AG04450 (cell line): Measurements from ENCODE around the gene D2HGDH. TPM values are rescaled to one million over a fixed set of nuclear protein-coding genes. Genes with fewer than 3 reads are reported as not detected.

Source experiments
- CTCF ChIA-PET: fragments of 300-600, 350-600 bp; formaldehyde crosslinking; extraction: SDS; loops from one replicate; lab custom pipeline; 2022; ENCODE audit warnings: antibody characterized with exemption, inconsistent platforms; lab: Charles Lee
- POLR2A ChIA-PET: fragments of 350-600 bp; formaldehyde crosslinking; extraction: SDS; loops from one replicate; lab custom pipeline; 2021; ENCODE audit warnings: antibody characterized with exemption, inconsistent platforms; lab: Yijun Ruan, JAX
- DNase-seq: peaks from one replicate; pipeline ENCODE4 v3.0.0-alpha.2; 2011; ENCODE audit warnings: low read depth, low spot score
- H3K27ac ChIP-seq: one replicate; pipeline ENCODE4 v1.5.1; 2012; ENCODE audit warnings: low read depth, low read length, control low read depth
- H3K27me3 ChIP-seq: one replicate; pipeline ENCODE4 v1.6.0; 2012; ENCODE audit warnings: low read length; ENCODE audit not compliant: control insufficient read depth, insufficient read depth
- H3K4me3 ChIP-seq: 2 replicates; pipeline ENCODE4 v1.5.1; 2011; ENCODE audit warnings: mild to moderate bottlenecking, low read depth, low read length, control low read depth
- H3K9me3 ChIP-seq: 2 replicates; pipeline ENCODE4 v1.5.1; 2012; ENCODE audit warnings: low read length; ENCODE audit not compliant: control insufficient read depth, insufficient read depth
- polyA plus RNA-seq: library from polyadenylated mRNA; depleted of rRNA; stranded (reverse); fragments of >200 nt; gene quantifications from 2 replicates; pipeline ENCODE4 v1.2.3, GENCODE V29; 2011
- TF ChIP-seq, protein P1 (sequence below): IDR thresholded peaks from 2 replicates; pipeline ENCODE4 v1.5.1; 2011; ENCODE audit warnings: low read depth, low read length, control low read depth, inconsistent platforms

Gene D2HGDH
- polyA plus RNA-seq, 1 experiment, result 7.3 TPM

DNA sequence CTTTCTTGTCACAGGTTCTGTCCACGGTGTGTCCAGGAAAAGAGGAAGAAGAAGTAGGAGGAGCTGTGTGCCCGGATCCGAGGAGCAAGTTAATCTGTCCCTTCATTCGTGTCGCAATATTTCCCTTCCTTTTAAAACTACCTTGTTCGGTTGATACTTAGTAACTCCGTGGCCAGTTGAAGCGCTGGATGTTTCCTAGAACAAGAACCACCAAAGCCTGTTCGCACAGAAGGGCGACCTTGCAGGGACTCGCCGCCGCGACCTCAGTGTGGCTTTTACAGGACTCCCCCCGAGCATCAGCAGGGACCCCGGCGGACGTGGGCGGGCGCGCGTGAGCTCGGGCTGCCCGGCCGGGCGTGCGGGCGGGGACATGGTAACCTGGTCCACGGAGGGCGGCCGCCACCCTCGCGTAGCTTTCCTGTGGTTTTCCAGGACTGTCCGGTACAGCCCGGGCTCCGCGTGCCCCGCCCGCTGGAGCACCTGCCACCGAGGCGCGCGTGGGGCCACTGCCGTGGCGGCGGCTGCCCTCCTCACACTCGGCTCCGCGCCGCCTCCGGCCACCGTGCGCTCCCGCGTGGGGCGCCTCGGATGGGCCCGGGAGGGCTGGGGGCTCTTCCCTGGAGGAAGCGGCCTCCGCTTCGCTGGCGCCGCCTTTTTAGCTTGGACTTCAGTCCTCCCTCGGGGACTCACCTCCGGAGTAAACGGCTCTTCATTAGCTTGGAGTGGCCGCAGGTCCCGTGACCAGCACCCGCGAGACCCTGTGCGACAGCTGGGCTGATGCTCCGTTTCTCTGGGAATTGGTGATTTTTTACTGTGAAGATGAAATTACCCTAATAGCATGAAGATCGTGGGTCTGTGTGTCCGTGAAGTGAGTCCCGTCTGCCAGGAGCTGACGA lies 9.2 kb upstream of the D2HGDH start:
- peaks cover 35% of the 10 kb centered on the region for H3K9me3 ChIP-seq
- DNase-seq, result no peak
- POLR2A ChIA-PET, result no interaction called here
- H3K27ac ChIP-seq, result no peak overlapping the region
- H3K27me3 ChIP-seq, result no peaks in the 10 kb centered on the region
- TF ChIP-seq, protein P1, sequence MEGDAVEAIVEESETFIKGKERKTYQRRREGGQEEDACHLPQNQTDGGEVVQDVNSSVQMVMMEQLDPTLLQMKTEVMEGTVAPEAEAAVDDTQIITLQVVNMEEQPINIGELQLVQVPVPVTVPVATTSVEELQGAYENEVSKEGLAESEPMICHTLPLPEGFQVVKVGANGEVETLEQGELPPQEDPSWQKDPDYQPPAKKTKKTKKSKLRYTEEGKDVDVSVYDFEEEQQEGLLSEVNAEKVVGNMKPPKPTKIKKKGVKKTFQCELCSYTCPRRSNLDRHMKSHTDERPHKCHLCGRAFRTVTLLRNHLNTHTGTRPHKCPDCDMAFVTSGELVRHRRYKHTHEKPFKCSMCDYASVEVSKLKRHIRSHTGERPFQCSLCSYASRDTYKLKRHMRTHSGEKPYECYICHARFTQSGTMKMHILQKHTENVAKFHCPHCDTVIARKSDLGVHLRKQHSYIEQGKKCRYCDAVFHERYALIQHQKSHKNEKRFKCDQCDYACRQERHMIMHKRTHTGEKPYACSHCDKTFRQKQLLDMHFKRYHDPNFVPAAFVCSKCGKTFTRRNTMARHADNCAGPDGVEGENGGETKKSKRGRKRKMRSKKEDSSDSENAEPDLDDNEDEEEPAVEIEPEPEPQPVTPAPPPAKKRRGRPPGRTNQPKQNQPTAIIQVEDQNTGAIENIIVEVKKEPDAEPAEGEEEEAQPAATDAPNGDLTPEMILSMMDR, result no peak
- CTCF ChIA-PET, result no interaction called here
- no peak overlapping the region for H3K4me3 ChIP-seq

DNA sequence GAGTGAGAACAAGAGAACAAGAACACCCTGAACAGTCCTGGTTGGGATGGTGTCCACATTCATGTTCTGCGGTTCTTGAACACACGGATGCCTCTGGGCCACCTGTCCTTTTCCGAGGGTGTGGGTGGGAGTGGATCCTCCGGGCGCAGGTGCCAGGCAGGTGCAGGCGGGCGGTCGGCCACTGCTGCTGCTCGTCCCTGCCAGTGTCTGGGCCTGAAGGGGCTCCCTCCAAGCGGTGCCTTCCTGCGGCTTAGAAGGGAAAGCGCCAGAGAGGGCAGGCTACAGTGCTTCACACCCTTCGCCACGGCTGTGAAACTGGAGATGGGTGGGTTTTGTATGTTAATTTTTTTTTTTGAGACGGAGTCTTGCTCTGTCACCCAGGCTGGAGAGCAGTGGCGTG lies 8.0 kb upstream of the D2HGDH start:
- Histone ChIP-seq H3K9me3 (peaks cover 26% of the 10 kb centered on the region), H3K27ac (no peak overlapping the region), H3K27me3 (no peaks in the 10 kb centered on the region), H3K4me3 (no peak overlapping the region)
- POLR2A ChIA-PET, result no interaction called here
- CTCF ChIA-PET, result interaction anchor here (0.5 kb wide), 1 partner anchor 11 kb away, joined by 4 read pairs; no protein-coding TSS in a partner anchor
- TF ChIP-seq, protein P1, result no peak
- no peak for DNase-seq

DNA sequence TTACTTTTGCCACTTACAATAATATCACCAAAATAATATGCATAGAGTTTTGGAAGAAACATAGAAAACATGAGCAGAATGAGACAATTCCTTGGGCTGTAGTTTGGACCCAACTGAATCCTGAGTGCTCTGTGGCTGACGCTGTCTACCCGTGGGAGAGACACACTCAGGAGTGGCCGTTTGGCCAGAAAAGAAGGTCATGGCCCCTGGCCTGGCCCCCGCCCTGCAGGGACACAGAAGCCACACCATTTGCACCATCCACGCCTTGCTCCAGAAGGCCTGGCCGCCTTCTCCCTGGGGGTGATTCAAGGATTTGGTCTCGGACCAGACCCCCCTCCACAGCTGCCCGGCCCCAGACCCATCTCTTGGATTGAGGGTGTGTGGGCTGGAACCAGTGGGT lies 6.4 kb upstream of the D2HGDH start:
- CTCF ChIA-PET, result no interaction called here
- POLR2A ChIA-PET, result interaction anchor here (0.6 kb wide), 1 partner anchor 181 kb away, joined by 3 read pairs; no protein-coding TSS in a partner anchor
- TF ChIP-seq, protein P1, result no peak
- no peak overlapping the region for H3K4me3 ChIP-seq
- no peaks in the 10 kb centered on the region for H3K27me3 ChIP-seq
- DNase-seq, result no peak
- H3K27ac ChIP-seq, result no peak overlapping the region
- H3K9me3 ChIP-seq, result peaks cover 12% of the 10 kb centered on the region

DNA sequence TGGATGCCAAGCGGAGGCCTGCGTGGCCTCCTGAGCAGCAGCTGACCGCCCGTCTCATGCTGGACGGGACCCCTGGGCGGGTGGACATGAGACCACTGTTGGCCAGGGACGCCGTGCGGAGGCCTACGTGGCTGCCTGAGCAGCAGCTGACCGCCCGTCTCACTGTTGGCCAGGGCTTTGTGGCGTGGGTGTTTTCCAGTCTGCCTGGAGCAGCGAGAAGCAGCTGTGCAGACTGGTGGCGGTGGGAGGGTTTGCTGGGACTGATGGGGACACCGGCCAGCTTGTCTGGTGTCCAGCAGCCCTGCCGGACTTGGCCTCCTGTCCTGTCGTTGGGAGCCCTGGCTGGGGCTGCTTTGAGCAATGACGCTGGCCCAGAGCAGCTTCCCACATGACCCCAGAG lies 5.8 kb upstream of the D2HGDH start:
- Histone ChIP-seq H3K9me3 (peaks cover 6% of the 10 kb centered on the region), H3K4me3 (no peak overlapping the region), H3K27me3 (no peaks in the 10 kb centered on the region), H3K27ac (no peak overlapping the region)
- no peak for DNase-seq
- TF ChIP-seq, protein P1, result no peak
- POLR2A ChIA-PET, result no interaction called here
- CTCF ChIA-PET, result interaction anchor here (0.6 kb wide), 1 partner anchor 14 kb away, joined by 3 read pairs; no protein-coding TSS in a partner anchor

DNA sequence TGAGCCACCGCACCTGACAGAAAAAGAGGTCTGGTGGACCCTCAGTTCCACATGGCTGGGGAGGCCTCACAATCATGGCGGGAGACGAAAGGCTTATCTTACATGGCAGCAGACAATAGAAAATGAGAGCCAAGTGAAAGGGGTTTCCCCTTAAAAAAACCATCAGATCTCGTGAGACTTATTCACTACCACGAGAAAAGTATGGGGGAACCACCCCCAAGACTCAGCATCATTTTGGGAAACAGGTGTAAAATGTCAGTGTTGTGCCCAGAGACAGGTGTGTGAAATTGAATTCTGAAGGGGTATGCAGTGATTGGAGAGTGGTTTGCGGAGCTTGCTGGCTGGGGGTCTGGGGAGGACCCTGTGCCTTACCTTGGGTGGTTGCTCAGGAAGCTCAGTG lies 4.6 kb upstream of the D2HGDH start:
- Histone ChIP-seq H3K4me3 (no peak overlapping the region), H3K9me3 (no peaks in the 10 kb centered on the region; the same call in 1 of the 2 replicates), H3K27ac (no peak overlapping the region), H3K27me3 (no peaks in the 10 kb centered on the region)
- ChIA-PET CTCF (no interaction called here), POLR2A (interaction anchor here (1.0 kb wide), 1 partner anchor 29 kb away, joined by 5 read pairs; no protein-coding TSS in a partner anchor)
- no peak for DNase-seq
- TF ChIP-seq, protein P1, result no peak
